ENCODE results near the gene MAG. TPM values are rescaled to one million over a fixed set of nuclear protein-coding genes. Genes with fewer than 3 reads are reported as not detected.

Gene MAG
- total RNA-seq, 1 experiment from 2014 or later = 0.46 TPM

- Mint-ChIP-seq H3K27me3 (ENCODE audit: low read depth) (no peaks in the 10 kb centered on the region), H3K9me3 (no peaks in the 10 kb centered on the region), H3K27ac (no peak overlapping the region), H3K4me1 (no peaks in the 10 kb centered on the region), H3K36me3 (no peaks in the 10 kb centered on the region), H3K4me3 (no peak overlapping the region)
- ChIA-PET CTCF (interaction anchor here (0.7 to 1.3 kb wide), 4 partner anchors 14 to 247 kb away, joined by 3 to 5 read pairs (median 3); partner anchors contain the start of gene FAM187B), POLR2A (no interaction called here)
- TF ChIP-seq CREB1 (CRISPR knock-in tag; IDR thresholded peaks at IDR 0.05) (no peak), ARID4B (CRISPR knock-in tag; IDR thresholded peaks at IDR 0.05; ENCODE audit: borderline replicate concordance) (no peak), CBFB (CRISPR knock-in tag; IDR thresholded peaks at IDR 0.05; ENCODE audit: low read depth) (no peak), ZNF396 (CRISPR knock-in tag; IDR thresholded peaks at IDR 0.05; ENCODE audit: borderline replicate concordance) (no peak), ZNF219 (CRISPR knock-in tag; IDR thresholded peaks at IDR 0.05; ENCODE audit: borderline replicate concordance) (no peak), NR1H2 (CRISPR knock-in tag; IDR thresholded peaks at IDR 0.05) (no peak), ZNF317 (CRISPR knock-in tag; IDR thresholded peaks at IDR 0.05; ENCODE audit: borderline replicate concordance, low read depth) (no peak), ATF2 (CRISPR knock-in tag; IDR thresholded peaks at IDR 0.05; ENCODE audit: borderline replicate concordance, low read depth) (no peak), TEAD4 (CRISPR knock-in tag; IDR thresholded peaks at IDR 0.05) (no peak), E2F5 (CRISPR knock-in tag; IDR thresholded peaks at IDR 0.05) (no peak), ATF1 (CRISPR knock-in tag; IDR thresholded peaks at IDR 0.05) (no peak), NFATC4 (CRISPR knock-in tag; IDR thresholded peaks at IDR 0.05) (no peak), ZNF512 (CRISPR knock-in tag; IDR thresholded peaks at IDR 0.05; ENCODE audit: borderline replicate concordance) (no peak), TCF7 (CRISPR knock-in tag; IDR thresholded peaks at IDR 0.05; ENCODE audit: low read depth) (no peak), PREB (CRISPR knock-in tag; IDR thresholded peaks at IDR 0.05; ENCODE audit: borderline replicate concordance) (no peak), ZNF121 (CRISPR knock-in tag; IDR thresholded peaks at IDR 0.05) (no peak), ZNF532 (CRISPR knock-in tag; IDR thresholded peaks at IDR 0.05; ENCODE audit: borderline replicate concordance) (no peak), TEAD1 (CRISPR knock-in tag; IDR thresholded peaks at IDR 0.05) (no peak), FOXK1 (CRISPR knock-in tag; IDR thresholded peaks at IDR 0.05) (no peak)
- DNase-seq (ENCODE audit: low spot score) (no peak), ATAC-seq (no peak)
Measured at GRCh38 chr19:35313587-35313986, 21.6 kb downstream of the MAG start.
